HCT116 (cell line): ENCODE measurements around the gene PAX5. TPM values are rescaled to one million over a fixed set of nuclear protein-coding genes. Genes with fewer than 3 reads are reported as not detected.

Experiments used
- ATAC-seq: fragments of 200-7000 bp; cut with Tn5 transposase; 2 replicates; pipeline ENCODE4 v1.9.1; 2020; ENCODE audit warnings: mild to moderate bottlenecking, moderate library complexity
- BruUV-seq: library from RNA; stranded (reverse); fragments of 400-500 nt; replicated peaks from 2 replicates; lab custom pipeline; 2021; lab: Mats Ljungman, UMichigan
- CTCF ChIA-PET: fragments of 300-600 bp; sonication (Branson Sonifier 250); formaldehyde crosslinking; loops from one replicate; lab custom pipeline; 2021; ENCODE audit warnings: antibody characterized with exemption; lab: Charles Lee
- POLR2A ChIA-PET: fragments of 300-600, 350-600 bp; sonication (Branson Sonifier 250); formaldehyde crosslinking; loops from one replicate; lab custom pipeline; 2021; ENCODE audit warnings: antibody characterized with exemption; lab: Charles Lee
- RAD21 ChIA-PET, 2 experiments: fragments of 300-600 bp; sonication (Branson Sonifier 250); formaldehyde crosslinking; loops; one replicate each; lab custom pipeline; 2023; ENCODE audit warnings: low total read pairs in 2 of 2; ENCODE audit not compliant: uncharacterized antibody in 2 of 2, unreplicated experiment in 2 of 2, low non-redundant PET in 1 of 2; lab: Charles Lee
- DNase-seq: peaks from one replicate; pipeline ENCODE4 v3.0.0-alpha.2; 2010; ENCODE audit warnings: low read depth, low spot score
- H2AFZ ChIP-seq: fragments of 200-600 bp; shearing (Covaris generic), sonication (generic); 2 replicates; pipeline ENCODE4 v1.6.1; 2017; ENCODE audit warnings: low read depth, mixed run types, mixed read lengths, antibody characterized with exemption, low read length; ENCODE audit not compliant: poor library complexity, severe bottlenecking
- H3K27ac ChIP-seq: 2 replicates; pipeline ENCODE4 v1.5.1; 2012; ENCODE audit warnings: low read depth, low read length
- H3K27me3 ChIP-seq: fragments of 200-600 bp; sonication (generic); 2 replicates; pipeline ENCODE4 v1.6.1; 2016; ENCODE audit warnings: mixed run types, low read length, mixed read lengths; ENCODE audit not compliant: insufficient read depth
- H3K36me3 ChIP-seq, 2 experiments: fragments of 200-500 bp in 1 of 2; fragments of 200-600 bp in 1 of 2; sonication (Bioruptor generic) in 1 of 2; sonication (generic) in 1 of 2; 2 replicates each; pipeline versions ENCODE4 v1.5.1 to v1.6.1; 2014 to 2016; ENCODE audit warnings: low read length in 2 of 2, inconsistent platforms in 1 of 2, mixed read lengths in 1 of 2, mixed run types in 1 of 2; ENCODE audit not compliant: insufficient read depth in 2 of 2, control insufficient read depth in 1 of 2
- H3K4me1 ChIP-seq, 2 experiments: fragments of 200-600 bp in 1 of 2; sonication (generic) in 1 of 2; 2 replicates each; pipeline versions ENCODE4 v1.5.1 to v1.6.1; 2012 to 2017; ENCODE audit warnings: low read length in 2 of 2, inconsistent platforms in 1 of 2, mild to moderate bottlenecking in 1 of 2, mixed read lengths in 1 of 2, mixed run types in 1 of 2, moderate library complexity in 1 of 2; ENCODE audit not compliant: insufficient read depth in 2 of 2, control insufficient read depth in 1 of 2
- H3K4me2 ChIP-seq: fragments of 200-600 bp; sonication (generic); 2 replicates; pipeline ENCODE4 v1.6.1; 2017; ENCODE audit warnings: mixed run types, low read length, mixed read lengths
- H3K4me3 ChIP-seq, 2 experiments: fragments of 200-600 bp in 1 of 2; sonication (generic) in 1 of 2; replicated peaks in 1 of 2; 2 replicates each; pipeline ENCODE4 v1.5.1; 2011 to 2016; ENCODE audit warnings: low read length in 2 of 2, control low read depth in 1 of 2, low read depth in 1 of 2, mild to moderate bottlenecking in 1 of 2, mixed read lengths in 1 of 2, mixed run types in 1 of 2
- H3K79me2 ChIP-seq: fragments of 200-600 bp; sonication (generic); 2 replicates; pipeline ENCODE4 v1.6.1; 2017; ENCODE audit warnings: mild to moderate bottlenecking, mixed run types, low read length, moderate library complexity, mixed read lengths; ENCODE audit not compliant: insufficient read depth
- H3K9ac ChIP-seq: fragments of 200-600 bp; sonication (generic); 2 replicates; pipeline ENCODE4 v1.6.1; 2016; ENCODE audit warnings: low read length, mixed read lengths
- H3K9me2 ChIP-seq: fragments of 200-600 bp; sonication (generic), shearing (Covaris generic); 2 replicates; pipeline ENCODE4 v1.6.1; 2017; ENCODE audit warnings: mixed run types, mild to moderate bottlenecking, moderate library complexity; ENCODE audit not compliant: insufficient read depth
- H3K9me3 ChIP-seq, 2 experiments: fragments of 200-500 bp in 1 of 2; fragments of 200-600 bp in 1 of 2; sonication (Bioruptor generic) in 1 of 2; sonication (generic) in 1 of 2; 2 replicates each; pipeline ENCODE4 v1.6.1; 2014 to 2017; ENCODE audit warnings: low read length in 2 of 2, mixed read lengths in 2 of 2, inconsistent platforms in 1 of 2, low read depth in 1 of 2, mild to moderate bottlenecking in 1 of 2, mixed run types in 1 of 2, moderate library complexity in 1 of 2; ENCODE audit not compliant: control insufficient read depth in 1 of 2, insufficient read depth in 1 of 2
- H4K20me1 ChIP-seq: fragments of 200-600 bp; sonication (generic), shearing (Covaris generic); 2 replicates; pipeline ENCODE4 v1.6.1; 2017; ENCODE audit warnings: mixed run types, mild to moderate bottlenecking, moderate library complexity; ENCODE audit not compliant: insufficient read depth
- CBX3 ChIP-seq: IDR thresholded peaks from 2 replicates; pipeline ENCODE4 v1.6.1; 2012; ENCODE audit warnings: low read depth
- CEBPB ChIP-seq: IDR thresholded peaks from 2 replicates; pipeline ENCODE4 v1.6.1; 2012; ENCODE audit warnings: low read depth
- ELF1 ChIP-seq: IDR thresholded peaks from 2 replicates; pipeline ENCODE4 v1.6.1; 2012; ENCODE audit warnings: low read depth, borderline replicate concordance
- EZH2 ChIP-seq: fragments of 200-600 bp; sonication (generic); IDR thresholded peaks from 2 replicates; pipeline ENCODE4 v1.6.1; 2017; ENCODE audit warnings: antibody characterized with exemption, mixed run types
- EZH2phosphoT487 ChIP-seq: fragments of 200-600 bp; IDR thresholded peaks from 2 replicates; pipeline ENCODE4 v1.6.1; 2018; ENCODE audit warnings: antibody characterized with exemption, borderline replicate concordance
- FOSL1 ChIP-seq: IDR thresholded peaks from 2 replicates; pipeline ENCODE4 v1.6.1; 2012; ENCODE audit warnings: low read depth
- JUND ChIP-seq: IDR thresholded peaks from 2 replicates; pipeline ENCODE4 v1.6.1; 2012
- POLR2A ChIP-seq: IDR thresholded peaks from 2 replicates; pipeline ENCODE4 v1.7.0; 2011; ENCODE audit warnings: borderline replicate concordance; ENCODE audit not compliant: insufficient read depth, insufficient read length; ENCODE audit errors: extremely low read depth
- POLR2AphosphoS5 ChIP-seq: IDR thresholded peaks from 2 replicates; pipeline ENCODE4 v1.6.1; 2011; ENCODE audit warnings: mild to moderate bottlenecking, low read depth, low read length, moderate library complexity
- SIN3A ChIP-seq: IDR thresholded peaks from 2 replicates; pipeline ENCODE4 v1.6.1; 2012; ENCODE audit warnings: low read depth
- SP1 ChIP-seq: IDR thresholded peaks from 2 replicates; pipeline ENCODE4 v1.6.1; 2012; ENCODE audit warnings: low read depth
- SRF ChIP-seq: IDR thresholded peaks from 2 replicates; pipeline ENCODE4 v1.6.1; 2012; ENCODE audit warnings: low read depth
- TCF7L2 ChIP-seq: IDR thresholded peaks from 2 replicates; pipeline ENCODE4 v1.7.0; 2011; ENCODE audit warnings: borderline replicate concordance, inconsistent platforms; ENCODE audit not compliant: insufficient read depth, insufficient read length; ENCODE audit errors: extremely low read depth
- YY1 ChIP-seq: IDR thresholded peaks from 2 replicates; pipeline ENCODE4 v1.6.1; 2011; ENCODE audit warnings: low read length, low read depth, moderate library complexity, mild to moderate bottlenecking; ENCODE audit not compliant: insufficient replicate concordance; ENCODE audit errors: extremely low read depth
- ZNF274 ChIP-seq: fragments of 200-500 bp; sonication (Bioruptor generic); IDR thresholded peaks from 2 replicates; pipeline ENCODE4 v1.6.1; 2014; ENCODE audit warnings: mild to moderate bottlenecking, low read depth, low read length, inconsistent platforms
- intact Hi-C: fragments of 100-400 bp; cut with micrococcal nuclease; formaldehyde crosslinking; loops from 2 replicates; pipeline ENCODE4 v1.10.0; 2022
- total RNA-seq: library from RNA; stranded (reverse); gene quantifications from one replicate; pipeline ENCODE4 v1.2.1, GENCODE V29; 2021; ENCODE audit not compliant: unreplicated experiment
- TF ChIP-seq, protein P1 (sequence below): IDR thresholded peaks from 2 replicates; pipeline ENCODE4 v1.6.1; 2012; ENCODE audit warnings: low read depth
- TF ChIP-seq, protein P2 (sequence below): IDR thresholded peaks from 2 replicates; pipeline ENCODE4 v1.6.1; 2012
- TF ChIP-seq, protein P3 (sequence below): IDR thresholded peaks from 2 replicates; pipeline ENCODE4 v1.6.1; 2012

Gene PAX5
- total RNA-seq, 1 experiment from 2014 or later: 0.17 TPM

- Histone ChIP-seq H3K9ac (no peak overlapping the region), H3K4me1 (0 out of 4 replicates have a peak, but pooled peaks cover 0 to 5% of the 10 kb centered on the region in 2 experiments), H2AFZ (peak overlapping the region; percentile 3), H4K20me1 (no peaks in the 10 kb centered on the region), H3K27me3 (no peaks in the 10 kb centered on the region; the same call in 1 of the 2 replicates), H3K36me3 (no peaks in the 10 kb centered on the region), H3K9me3 (no peaks in the 10 kb centered on the region), H3K79me2 (no peaks in the 10 kb centered on the region), H3K9me2 (no peaks in the 10 kb centered on the region), H3K27ac (no peak overlapping the region), H3K4me2 (no peak overlapping the region), H3K4me3 (no peak overlapping the region)
- no peak for DNase-seq
- ATAC-seq: no peak
- no peak for TF ChIP-seq FOSL1
- no peak for TF ChIP-seq SP1
- no peak for TF ChIP-seq EZH2phosphoT487
- TF ChIP-seq JUND: no peak
- intact Hi-C loops: loop anchor here (2.0 to 5.0 kb wide), 2 partner anchors 222 to 447 kb away; no protein-coding TSS in a partner anchor
- ChIA-PET POLR2A (no interaction called here), RAD21 (interaction anchor here in 1 of 2 experiments (1.5 kb wide), 1 partner anchor 448 kb away, joined by 3 read pairs; no protein-coding TSS in a partner anchor), CTCF (interaction anchor here (1.1 to 2.0 kb wide), 3 partner anchors 141 to 447 kb away, joined by 3 to 16 read pairs (median 7); no protein-coding TSS in a partner anchor)
- BruUV-seq: no TSS peak
Observed at GRCh38 chr9:36854751-36855150, 179.3 kb downstream of the PAX5 start.

DNA sequence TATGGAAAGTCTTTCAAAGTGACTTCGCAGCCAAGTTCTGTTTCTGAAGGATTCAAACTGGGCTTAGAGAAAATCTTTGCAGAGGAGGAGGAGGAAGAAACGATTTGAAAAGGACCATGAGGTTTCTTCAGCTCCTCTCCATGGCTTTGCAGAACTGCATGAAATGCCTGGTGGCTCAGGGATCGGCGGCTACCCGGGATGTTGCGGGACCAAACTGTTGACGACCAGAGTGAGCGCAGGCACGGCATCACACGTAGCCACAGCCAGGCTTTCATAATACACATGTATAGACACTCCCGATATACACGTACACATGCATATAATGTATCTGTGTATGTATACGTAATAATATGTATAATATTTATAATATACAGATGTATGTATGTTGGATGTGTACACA lies 180.0 kb downstream of the PAX5 start:
- intact Hi-C loops: loop anchor here (2.0 kb wide), 1 partner anchor 221 kb away; no protein-coding TSS in a partner anchor
- no peaks in the 10 kb centered on the region for H3K9me3 ChIP-seq
- DNase-seq (no peak), ATAC-seq (no peak)
- no peaks in the 10 kb centered on the region for H3K9me2 ChIP-seq
- ChIA-PET POLR2A (no interaction called here), RAD21 (no interaction called here), CTCF (interaction anchor here (2.0 kb wide), 2 partner anchors 142 to 447 kb away, joined by 7 to 16 read pairs; no protein-coding TSS in a partner anchor)
- no peak overlapping the region for H2AFZ ChIP-seq
- H3K79me2 ChIP-seq: no peaks in the 10 kb centered on the region
- H3K27ac ChIP-seq: no peak overlapping the region
- no peak overlapping the region for H3K9ac ChIP-seq
- no peak overlapping the region for H3K4me3 ChIP-seq
- BruUV-seq: no TSS peak
- H3K36me3 ChIP-seq: no peaks in the 10 kb centered on the region
- 0 out of 4 replicates have a peak, but pooled peaks cover 0 to 5% of the 10 kb centered on the region in 2 experiments for H3K4me1 ChIP-seq
- no peaks in the 10 kb centered on the region for H4K20me1 ChIP-seq
- no peaks in the 10 kb centered on the region; the same call in 1 of the 2 replicates for H3K27me3 ChIP-seq
- no peak overlapping the region for H3K4me2 ChIP-seq
- no peak for TF ChIP-seq EZH2
- TF ChIP-seq, protein P1, sequence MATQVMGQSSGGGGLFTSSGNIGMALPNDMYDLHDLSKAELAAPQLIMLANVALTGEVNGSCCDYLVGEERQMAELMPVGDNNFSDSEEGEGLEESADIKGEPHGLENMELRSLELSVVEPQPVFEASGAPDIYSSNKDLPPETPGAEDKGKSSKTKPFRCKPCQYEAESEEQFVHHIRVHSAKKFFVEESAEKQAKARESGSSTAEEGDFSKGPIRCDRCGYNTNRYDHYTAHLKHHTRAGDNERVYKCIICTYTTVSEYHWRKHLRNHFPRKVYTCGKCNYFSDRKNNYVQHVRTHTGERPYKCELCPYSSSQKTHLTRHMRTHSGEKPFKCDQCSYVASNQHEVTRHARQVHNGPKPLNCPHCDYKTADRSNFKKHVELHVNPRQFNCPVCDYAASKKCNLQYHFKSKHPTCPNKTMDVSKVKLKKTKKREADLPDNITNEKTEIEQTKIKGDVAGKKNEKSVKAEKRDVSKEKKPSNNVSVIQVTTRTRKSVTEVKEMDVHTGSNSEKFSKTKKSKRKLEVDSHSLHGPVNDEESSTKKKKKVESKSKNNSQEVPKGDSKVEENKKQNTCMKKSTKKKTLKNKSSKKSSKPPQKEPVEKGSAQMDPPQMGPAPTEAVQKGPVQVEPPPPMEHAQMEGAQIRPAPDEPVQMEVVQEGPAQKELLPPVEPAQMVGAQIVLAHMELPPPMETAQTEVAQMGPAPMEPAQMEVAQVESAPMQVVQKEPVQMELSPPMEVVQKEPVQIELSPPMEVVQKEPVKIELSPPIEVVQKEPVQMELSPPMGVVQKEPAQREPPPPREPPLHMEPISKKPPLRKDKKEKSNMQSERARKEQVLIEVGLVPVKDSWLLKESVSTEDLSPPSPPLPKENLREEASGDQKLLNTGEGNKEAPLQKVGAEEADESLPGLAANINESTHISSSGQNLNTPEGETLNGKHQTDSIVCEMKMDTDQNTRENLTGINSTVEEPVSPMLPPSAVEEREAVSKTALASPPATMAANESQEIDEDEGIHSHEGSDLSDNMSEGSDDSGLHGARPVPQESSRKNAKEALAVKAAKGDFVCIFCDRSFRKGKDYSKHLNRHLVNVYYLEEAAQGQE: no peak
- TF ChIP-seq, protein P2, sequence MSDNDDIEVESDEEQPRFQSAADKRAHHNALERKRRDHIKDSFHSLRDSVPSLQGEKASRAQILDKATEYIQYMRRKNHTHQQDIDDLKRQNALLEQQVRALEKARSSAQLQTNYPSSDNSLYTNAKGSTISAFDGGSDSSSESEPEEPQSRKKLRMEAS: no peak
- TF ChIP-seq, protein P3, sequence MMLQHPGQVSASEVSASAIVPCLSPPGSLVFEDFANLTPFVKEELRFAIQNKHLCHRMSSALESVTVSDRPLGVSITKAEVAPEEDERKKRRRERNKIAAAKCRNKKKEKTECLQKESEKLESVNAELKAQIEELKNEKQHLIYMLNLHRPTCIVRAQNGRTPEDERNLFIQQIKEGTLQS: no peak
- no peak for TF ChIP-seq FOSL1
- TF ChIP-seq CBX3: no peak
- no peak for TF ChIP-seq SIN3A
- no peak for TF ChIP-seq POLR2A
- no peak for TF ChIP-seq SRF
- no peak for TF ChIP-seq YY1
- TF ChIP-seq CEBPB: no peak
- TF ChIP-seq TCF7L2: no peak
- no peak for TF ChIP-seq POLR2AphosphoS5
- no peak for TF ChIP-seq ELF1
- TF ChIP-seq ZNF274: no peak
